Hepatocyte (in vitro differentiated cells): Measurements from ENCODE around the gene ATG14. TPM values are rescaled to one million over a fixed set of nuclear protein-coding genes. Genes with fewer than 3 reads are reported as not detected.

Source experiments
- DNase-seq: peaks from one replicate; pipeline ENCODE4 v3.0.0-alpha.2; 2016; ENCODE audit warnings: low spot score
- H2AFZ ChIP-seq: fragments of 200-600 bp; sonication (generic); 2 replicates; pipeline ENCODE4 v1.6.0; 2016; ENCODE audit warnings: antibody characterized with exemption, mild to moderate bottlenecking
- H3K27ac ChIP-seq: fragments of 200-600 bp; sonication (generic); 2 replicates; pipeline ENCODE4 v1.5.1; 2016; ENCODE audit warnings: mild to moderate bottlenecking
- H3K27me3 ChIP-seq: fragments of 200-600 bp; sonication (generic); 2 replicates; pipeline ENCODE4 v1.6.1; 2016
- H3K36me3 ChIP-seq: fragments of 200-600 bp; sonication (generic); replicated peaks from 2 replicates; pipeline ENCODE4 v1.5.1; 2016; ENCODE audit warnings: low read depth; ENCODE audit not compliant: insufficient read depth
- H3K4me1 ChIP-seq: fragments of 200-600 bp; sonication (generic); 2 replicates; pipeline ENCODE4 v1.5.1; 2016; ENCODE audit warnings: mild to moderate bottlenecking, moderate library complexity; ENCODE audit not compliant: insufficient read depth
- H3K4me2 ChIP-seq: fragments of 200-600 bp; sonication (generic); 2 replicates; pipeline ENCODE4 v1.6.0; 2016
- H3K4me3 ChIP-seq: fragments of 200-600 bp; sonication (generic); 2 replicates; pipeline ENCODE4 v1.5.1; 2016; ENCODE audit warnings: mild to moderate bottlenecking
- H3K79me2 ChIP-seq: fragments of 200-600 bp; sonication (generic); 2 replicates; pipeline ENCODE4 v1.6.0; 2017; ENCODE audit warnings: mild to moderate bottlenecking
- H3K9me2 ChIP-seq: fragments of 200-600 bp; sonication (generic); replicated peaks from 2 replicates; pipeline ENCODE4 v1.6.0; 2017; ENCODE audit warnings: mild to moderate bottlenecking; ENCODE audit not compliant: insufficient read depth
- H3K9me3 ChIP-seq: fragments of 200-600 bp; sonication (generic); 2 replicates; pipeline ENCODE4 v1.5.1; 2016; ENCODE audit warnings: low read depth, mild to moderate bottlenecking
- H4K20me1 ChIP-seq: fragments of 200-600 bp; sonication (generic); 2 replicates; pipeline ENCODE4 v1.6.0; 2016; ENCODE audit warnings: mild to moderate bottlenecking; ENCODE audit not compliant: insufficient read depth, poor library complexity, severe bottlenecking
- CTCF ChIP-seq: fragments of 200-600 bp; sonication (generic); IDR thresholded peaks from 2 replicates; pipeline ENCODE4 v1.5.1; 2016; ENCODE audit warnings: antibody characterized with exemption, mild to moderate bottlenecking; ENCODE audit not compliant: poor library complexity
- EZH2 ChIP-seq: fragments of 200-600 bp; sonication (generic); IDR thresholded peaks from 2 replicates; pipeline ENCODE4 v1.6.1; 2016; ENCODE audit warnings: antibody characterized with exemption, mild to moderate bottlenecking, borderline replicate concordance
- EZH2phosphoT487 ChIP-seq: fragments of 200-600 bp; sonication (generic); IDR thresholded peaks from one replicate; pipeline ENCODE4 v1.6.1; 2018; ENCODE audit warnings: antibody characterized with exemption, mild to moderate bottlenecking, low read depth, moderate library complexity; ENCODE audit not compliant: unreplicated experiment, severe bottlenecking
- WGBS: methylation state at CpG from one replicate; pipeline ENCODE4 v1.1.6; 2016; ENCODE audit warnings: low lambda C conversion rate; ENCODE audit errors: missing lambda C conversion rate; 5-methylcytosine and 5-hydroxymethylcytosine counted together
- polyA plus RNA-seq: library from polyadenylated mRNA; unstranded; fragments of >200 nt; fragmentation: Nextera tagmentation; extraction: Ambion mirVana; gene quantifications from 2 replicates; pipeline ENCODE4 v1.2.1, GENCODE V29; 2016
- total RNA-seq: library from RNA; depleted of rRNA; stranded (reverse); fragments of >200 nt; gene quantifications from 2 replicates; pipeline ENCODE4 v1.2.3, GENCODE V29; 2014

ATG14 gene
- total and polyA plus RNA-seq, 2 experiments from 2014 or later, result 3.3 to 16.6 TPM

GRCh38 chr14:55448141-55448614 lies 36.5 kb upstream of the ATG14 start:
- H3K4me1 ChIP-seq, result peaks cover 5% of the 10 kb centered on the region
- H3K4me3 ChIP-seq, result no peak overlapping the region
- H3K9me3 ChIP-seq, result no peaks in the 10 kb centered on the region
- TF ChIP-seq EZH2 (no peak), CTCF (no peak), EZH2phosphoT487 (no peak)
- no peaks in the 10 kb centered on the region for H3K79me2 ChIP-seq
- WGBS, result 62% methylated on average over 3 of the region's 3 CpGs
- peak; percentile 75 for DNase-seq
- no peaks in the 10 kb centered on the region for H4K20me1 ChIP-seq
- H3K4me2 ChIP-seq, result no peak overlapping the region
- no peaks in the 10 kb centered on the region for H3K36me3 ChIP-seq
- H3K9me2 ChIP-seq, result no peaks in the 10 kb centered on the region
- no peaks in the 10 kb centered on the region for H3K27me3 ChIP-seq
- peak overlapping the region; percentile 58 for H3K27ac ChIP-seq
- no peak overlapping the region for H2AFZ ChIP-seq

- Histone ChIP-seq H3K9me2 (no peaks in the 10 kb centered on the region), H4K20me1 (no peaks in the 10 kb centered on the region), H3K36me3 (no peaks in the 10 kb centered on the region), H3K4me2 (no peak overlapping the region), H3K4me3 (no peak overlapping the region), H3K27me3 (no peaks in the 10 kb centered on the region), H3K4me1 (peaks cover 5% of the 10 kb centered on the region), H3K27ac (peak overlapping the region; percentile 17), H2AFZ (no peak overlapping the region), H3K79me2 (no peaks in the 10 kb centered on the region), H3K9me3 (no peaks in the 10 kb centered on the region)
- peak; percentile 44 for DNase-seq
- TF ChIP-seq EZH2, result no peak
- TF ChIP-seq EZH2phosphoT487, result no peak
- no peak for TF ChIP-seq CTCF
- WGBS, result 64% methylated on average over 2 of the region's 2 CpGs
These were observed 35.2 kb upstream of the ATG14 start for GRCh38 chr14:55446833-55447232.

DNA sequence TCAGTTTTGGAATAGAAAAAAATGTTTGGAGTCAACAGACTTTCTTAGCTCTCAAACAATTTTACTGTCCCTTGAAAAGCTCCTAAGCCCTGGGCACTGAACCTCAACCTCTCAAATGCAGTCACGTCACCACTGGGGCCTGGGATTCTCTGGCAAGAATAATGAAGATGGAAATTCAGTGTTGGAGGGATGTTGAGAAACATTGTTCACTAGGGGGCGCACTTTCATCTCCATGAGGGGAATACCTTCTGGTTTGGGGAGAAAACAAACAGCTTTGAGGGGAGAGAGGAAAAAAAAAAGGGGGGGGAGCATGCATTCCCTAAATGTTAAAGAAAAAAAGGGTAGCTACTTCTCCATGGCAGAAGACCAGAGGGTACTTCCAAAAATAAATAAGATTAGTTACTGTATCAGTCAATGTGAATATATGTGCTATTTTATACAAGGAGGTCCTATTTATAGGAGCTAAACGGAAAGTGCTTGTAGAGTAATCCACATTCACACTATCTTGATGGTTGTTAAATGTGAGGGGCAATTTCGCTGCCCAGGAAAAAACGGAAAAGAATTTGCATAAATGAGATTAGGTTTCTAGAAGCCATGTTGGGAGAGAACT lies 34.6 kb upstream of the ATG14 start:
- WGBS, result 34% methylated on average over 5 of the region's 5 CpGs
- Histone ChIP-seq H4K20me1 (no peaks in the 10 kb centered on the region), H3K79me2 (no peaks in the 10 kb centered on the region), H3K4me3 (no peak overlapping the region), H3K36me3 (no peaks in the 10 kb centered on the region), H3K4me1 (peaks cover 5% of the 10 kb centered on the region), H3K9me2 (no peaks in the 10 kb centered on the region), H3K9me3 (no peaks in the 10 kb centered on the region), H3K4me2 (no peak overlapping the region), H2AFZ (no peak overlapping the region), H3K27ac (peak overlapping the region; percentile 3), H3K27me3 (no peaks in the 10 kb centered on the region)
- no peak for TF ChIP-seq EZH2phosphoT487
- TF ChIP-seq CTCF, result peak; percentile 86
- TF ChIP-seq EZH2, result no peak
- DNase-seq, result peak; percentile 87
